Activated T-helper 1 cell treated with Interleukin-2 at 50 U/mL for 16 hours (primary cell): ENCODE data around the gene SMTN.

Source experiments
- DNase-seq: peaks from one replicate; pipeline ENCODE4 v3.0.0-alpha.2; 2020; ENCODE audit warnings: low read depth

The SMTN gene

DNA sequence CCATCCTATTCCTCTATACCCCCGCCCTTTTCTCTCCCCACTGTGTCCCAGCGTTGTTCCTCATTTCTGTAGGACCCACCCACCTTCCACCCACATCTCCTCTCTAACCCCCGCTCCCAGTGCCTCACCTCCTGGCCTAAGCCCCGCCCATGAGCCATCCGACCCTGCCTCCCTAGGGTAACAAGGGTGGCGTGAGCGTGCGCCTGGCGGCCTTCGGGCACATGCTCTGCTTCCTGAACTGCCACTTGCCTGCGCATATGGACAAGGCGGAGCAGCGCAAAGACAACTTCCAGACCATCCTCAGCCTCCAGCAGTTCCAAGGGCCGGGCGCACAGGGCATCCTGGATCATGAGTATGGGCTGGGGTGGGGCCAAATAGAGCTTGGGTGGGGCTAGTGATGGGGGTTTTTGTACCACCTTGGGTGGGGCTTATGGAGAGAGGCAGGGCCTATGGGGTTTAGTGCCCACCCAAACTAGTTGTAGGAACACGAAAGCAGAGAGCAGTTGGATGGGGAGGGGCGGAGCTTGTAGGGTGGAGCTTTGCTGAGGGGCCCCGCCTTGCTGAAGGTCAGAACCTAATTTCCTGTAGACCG lies 46.2 kb downstream of the SMTN start:
- DNase-seq = no peak

DNA sequence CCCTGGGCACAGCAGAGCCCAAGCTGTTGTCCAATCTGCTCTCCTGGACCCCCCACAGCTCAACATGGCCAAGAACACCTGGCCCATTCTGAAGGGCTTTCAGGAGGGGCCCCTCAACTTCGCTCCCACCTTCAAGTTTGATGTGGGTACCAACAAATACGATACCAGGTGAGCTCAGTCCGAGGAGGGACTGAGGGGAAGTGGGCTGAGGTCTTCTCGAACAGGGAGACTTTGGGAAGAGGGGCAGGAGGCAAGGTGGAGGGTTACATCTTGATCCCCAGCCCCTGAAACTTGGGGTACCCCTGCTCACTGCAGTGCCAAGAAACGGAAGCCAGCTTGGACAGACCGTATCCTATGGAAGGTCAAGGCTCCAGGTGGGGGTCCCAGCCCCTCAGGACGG lies 47.0 kb downstream of the SMTN start:
- DNase-seq = no peak

DNA sequence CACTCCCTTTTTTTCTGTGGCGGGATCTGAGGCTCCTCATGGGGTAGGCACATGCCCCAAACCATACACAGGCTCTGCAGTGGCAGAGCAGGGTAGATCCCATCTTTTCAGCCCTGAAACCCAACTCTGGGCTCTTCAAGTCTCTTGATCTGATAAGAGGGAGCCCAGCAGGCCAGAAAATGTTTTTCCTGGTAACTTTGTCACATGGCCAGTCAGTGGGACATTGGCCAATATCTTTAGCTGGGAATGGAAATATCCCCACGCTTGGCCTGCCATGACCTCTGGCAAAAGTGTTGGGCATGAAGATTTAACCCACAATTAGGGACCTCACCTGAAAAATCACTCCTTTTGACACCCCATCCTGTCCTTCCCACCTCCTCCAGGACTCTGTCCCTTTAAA lies 49.8 kb downstream of the SMTN start:
- no peak for DNase-seq

DNA sequence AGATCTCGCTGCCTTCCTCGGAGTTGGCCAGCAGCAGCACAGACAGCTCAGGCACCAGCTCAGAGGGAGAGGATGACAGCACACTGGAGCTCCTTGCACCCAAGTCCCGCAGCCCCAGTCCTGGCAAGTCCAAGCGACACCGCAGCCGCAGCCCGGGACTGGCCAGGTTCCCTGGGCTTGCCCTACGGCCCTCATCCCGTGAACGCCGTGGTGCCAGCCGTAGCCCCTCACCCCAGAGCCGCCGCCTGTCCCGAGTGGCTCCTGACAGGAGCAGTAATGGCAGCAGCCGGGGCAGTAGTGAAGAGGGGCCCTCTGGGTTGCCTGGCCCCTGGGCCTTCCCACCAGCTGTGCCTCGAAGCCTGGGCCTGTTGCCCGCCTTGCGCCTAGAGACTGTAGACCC lies 52.8 kb downstream of the SMTN start:
- DNase-seq = no peak

DNA sequence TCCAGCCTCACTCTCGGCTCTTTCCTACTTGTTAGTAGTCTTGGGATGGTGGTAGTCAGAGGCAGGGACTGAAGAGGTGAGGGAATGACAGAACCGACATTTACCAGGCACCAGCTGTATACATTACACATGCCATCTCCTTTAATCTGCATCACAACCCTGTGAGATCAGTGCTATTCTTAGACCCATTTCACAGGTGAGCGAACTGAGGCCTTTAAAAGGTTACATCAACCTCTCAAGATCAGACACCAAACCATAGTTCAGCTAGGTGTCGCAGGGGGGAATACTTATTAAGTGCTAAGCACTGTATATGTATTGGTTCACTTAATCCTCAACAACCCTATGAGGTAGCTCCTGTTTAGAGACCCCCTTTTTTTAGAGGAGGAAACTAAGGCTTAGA lies 53.6 kb downstream of the SMTN start:
- DNase-seq = no peak

DNA sequence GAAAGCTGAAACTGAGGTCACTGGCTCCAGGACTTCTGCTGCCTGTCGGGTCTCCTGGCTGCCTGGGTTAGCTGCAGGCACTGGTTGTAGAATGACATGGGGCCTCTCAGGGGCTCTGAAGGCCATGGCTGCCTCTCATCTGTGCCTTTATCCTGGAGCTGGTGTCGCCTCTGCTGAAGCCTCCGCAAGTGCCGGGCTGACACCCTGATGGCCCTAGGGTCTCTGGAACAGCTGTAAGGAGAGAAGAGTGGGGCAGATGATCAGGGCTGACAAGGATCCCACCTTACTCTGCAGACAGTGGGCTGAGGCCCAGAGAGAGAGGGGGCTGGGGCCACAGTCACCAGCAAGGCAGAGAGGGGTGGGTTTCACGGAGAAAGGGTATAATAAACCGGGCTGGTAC lies 54.6 kb downstream of the SMTN start:
- no peak for DNase-seq

DNA sequence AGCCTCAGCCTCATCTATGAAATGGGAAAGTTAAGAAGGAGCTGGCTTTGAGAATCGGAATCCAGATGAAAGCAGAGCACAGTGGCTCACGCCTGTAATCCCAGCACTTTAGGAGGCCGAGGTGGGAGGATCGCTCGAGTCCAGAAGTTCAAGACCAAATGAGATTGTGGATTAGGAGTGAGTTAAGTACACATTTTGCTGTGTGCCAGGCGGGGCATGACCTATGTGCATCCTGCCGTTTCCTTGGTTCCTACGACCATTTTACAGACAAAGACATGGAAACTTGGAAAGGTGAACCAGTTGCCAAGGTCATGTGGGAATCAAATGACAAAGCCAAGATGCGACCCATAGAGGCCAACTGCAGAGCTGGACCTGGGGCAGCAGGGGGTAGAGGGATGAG lies 55.0 kb downstream of the SMTN start:
- DNase-seq = no peak

DNA sequence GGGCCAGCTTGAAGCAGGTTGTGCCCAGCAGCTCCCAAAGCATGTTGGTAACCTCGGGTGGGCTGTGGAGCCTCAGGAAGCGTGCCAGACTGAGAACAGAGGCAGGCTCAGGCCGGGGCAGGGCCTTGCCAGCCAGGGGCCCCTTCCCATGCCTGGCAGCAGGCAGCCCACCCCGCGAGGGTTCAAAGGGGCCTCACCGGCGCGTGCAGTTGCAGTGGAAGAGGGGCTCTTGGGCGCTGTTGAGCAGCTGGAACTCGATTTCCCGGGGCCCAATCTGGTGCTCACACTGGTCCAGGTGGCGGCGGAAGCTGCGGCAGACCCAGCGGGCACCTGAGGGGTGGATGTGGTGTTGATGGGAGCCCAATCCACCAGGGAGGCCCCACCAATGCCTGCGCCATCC lies 55.6 kb downstream of the SMTN start:
- no peak for DNase-seq

DNA sequence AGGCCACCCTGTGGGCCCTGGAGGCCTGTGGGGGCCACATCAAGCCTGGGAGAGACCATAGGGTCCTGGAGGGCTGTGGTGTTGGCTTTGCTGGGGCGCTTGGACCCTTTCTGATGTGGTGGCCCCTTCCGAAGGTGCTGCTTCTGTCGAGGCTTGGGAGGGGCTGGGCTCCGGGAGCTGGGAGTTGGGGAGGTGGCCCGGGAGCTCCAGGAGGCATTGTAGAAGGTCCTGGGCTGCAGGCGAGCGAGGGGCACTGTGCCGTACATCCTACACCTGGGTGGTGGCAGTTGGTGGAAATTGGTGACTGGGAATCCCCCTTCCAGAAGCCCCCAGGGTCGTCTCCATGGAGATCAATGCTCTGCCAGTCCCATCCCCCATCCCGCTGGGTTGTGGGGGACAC lies 56.6 kb downstream of the SMTN start:
- no peak for DNase-seq

DNA sequence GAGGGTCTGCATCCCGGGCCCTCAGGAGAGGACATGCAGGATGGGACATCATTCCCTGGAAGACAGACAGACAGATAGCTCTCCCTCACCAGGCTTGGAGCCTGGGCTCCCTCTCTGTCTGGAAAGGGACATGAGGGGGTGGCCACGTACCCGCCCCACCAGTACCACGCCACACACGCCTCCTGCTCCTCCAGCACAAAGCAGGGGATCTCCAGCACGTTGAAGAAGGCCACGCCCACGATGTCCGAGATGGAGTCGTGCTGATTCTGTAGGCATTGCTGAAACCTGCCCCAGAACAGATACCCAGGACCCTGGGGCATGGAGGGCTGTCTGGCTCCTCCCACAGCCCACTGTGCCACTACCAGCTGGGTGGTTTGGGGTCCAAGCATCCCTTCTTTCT lies 57.0 kb downstream of the SMTN start:
- no peak for DNase-seq

DNA sequence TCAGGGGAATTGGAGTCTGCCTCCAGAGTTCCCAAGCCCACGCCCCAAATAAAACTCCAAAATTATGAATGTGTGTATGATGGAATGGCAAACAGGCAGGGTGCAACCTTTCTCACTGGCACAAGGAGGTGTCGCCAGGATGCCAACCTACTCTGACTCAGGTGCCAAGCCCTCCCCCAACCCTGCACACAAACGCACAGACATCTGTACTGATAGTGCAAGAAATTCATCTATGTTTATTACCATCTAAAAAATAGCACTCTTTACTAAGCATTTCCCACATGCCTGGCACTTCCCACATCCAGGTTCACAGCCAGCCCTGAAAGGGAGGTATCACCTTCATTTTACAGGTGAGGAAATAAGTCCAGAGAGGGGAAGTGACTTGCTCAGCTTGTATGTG lies 57.9 kb downstream of the SMTN start:
- no peak for DNase-seq

DNA sequence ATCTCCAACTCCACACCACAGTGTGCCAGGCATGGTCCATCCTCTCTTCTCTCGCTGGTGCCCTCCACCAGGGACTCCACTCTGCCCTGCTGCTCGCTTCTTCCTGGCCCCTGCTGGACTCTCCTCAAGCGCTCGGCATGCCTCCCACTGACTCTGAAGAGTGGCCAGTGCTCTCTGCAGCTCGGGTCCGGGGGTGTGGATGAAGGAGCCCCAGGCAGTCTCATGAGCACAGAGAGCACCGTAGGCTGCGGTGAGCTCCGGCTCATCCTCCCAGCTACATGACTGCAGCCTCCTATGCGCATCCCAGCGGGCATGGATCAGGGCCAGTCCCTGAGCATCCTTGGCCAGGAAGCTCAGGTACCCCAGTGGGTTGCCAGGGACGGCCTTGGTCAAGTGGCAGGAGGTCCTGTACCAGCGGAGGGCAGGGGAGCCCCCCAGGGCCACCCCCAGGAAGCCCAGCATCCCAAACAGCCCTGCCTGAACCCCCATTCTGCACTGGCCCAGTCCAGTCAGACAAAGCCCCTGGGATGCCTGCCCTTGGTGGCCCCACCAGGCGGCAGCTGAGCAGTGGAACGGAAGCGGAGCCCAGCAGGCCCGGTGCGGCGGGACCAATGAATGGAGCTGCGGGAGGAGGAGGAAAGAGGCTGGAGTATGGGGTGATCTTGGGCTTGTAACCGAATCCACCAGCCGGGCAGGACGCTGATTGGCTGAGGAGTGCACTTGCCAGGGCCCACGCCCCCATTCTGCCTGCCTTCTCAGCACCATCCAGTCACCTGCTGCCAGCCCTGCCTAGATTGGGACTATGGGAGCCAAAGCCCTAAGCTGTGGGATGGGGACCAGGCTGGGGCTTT lies 59.0 kb downstream of the SMTN start, which contains the start of gene PLA2G3:
PLA2G3 (minus strand) TSS at position 643 of the 851 bp plus-strand sequence; CDS start at position 489, 154 bp downstream.
- DNase-seq = no peak

DNA sequence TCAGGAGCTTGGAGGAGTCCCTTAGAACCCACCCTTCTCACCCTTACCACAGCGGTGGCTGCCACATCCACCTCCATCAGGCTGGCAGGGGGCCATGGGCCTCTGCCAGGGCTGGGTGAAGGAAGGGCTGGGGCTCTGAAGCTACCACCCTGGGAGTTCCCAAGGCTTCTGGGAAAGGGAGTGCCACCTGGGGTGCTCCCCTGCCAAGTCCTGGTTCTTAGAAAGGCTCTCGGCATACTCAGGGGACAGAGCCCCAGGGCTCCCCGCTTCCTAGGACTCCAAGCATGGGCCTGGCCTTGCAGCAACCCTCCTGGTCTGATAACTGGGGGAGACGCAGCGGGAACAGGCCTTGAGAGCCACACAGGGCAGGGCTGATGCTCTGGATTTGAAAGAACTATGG lies 59.6 kb downstream of the SMTN start:
- no peak for DNase-seq

DNA sequence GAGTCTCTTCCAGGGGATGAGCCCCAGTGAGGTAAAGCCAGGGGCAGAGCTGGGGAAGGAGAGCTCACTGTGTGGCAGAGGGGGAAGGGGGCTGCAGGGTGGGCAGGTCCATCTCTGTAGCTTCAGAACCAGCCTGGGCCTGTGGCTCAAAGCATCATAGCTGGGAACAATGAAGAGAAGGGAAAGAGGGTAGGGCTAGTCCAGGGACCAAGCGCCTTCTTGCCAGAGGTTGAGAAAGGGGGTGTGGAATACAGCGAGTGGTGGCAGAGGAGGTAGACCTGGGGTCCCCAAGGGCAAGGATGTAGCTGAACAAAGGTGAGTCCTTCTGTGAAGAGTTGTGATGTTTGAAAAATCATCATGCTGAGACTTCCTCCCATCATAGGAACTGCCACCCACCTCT lies 60.4 kb downstream of the SMTN start:
- no peak for DNase-seq

DNA sequence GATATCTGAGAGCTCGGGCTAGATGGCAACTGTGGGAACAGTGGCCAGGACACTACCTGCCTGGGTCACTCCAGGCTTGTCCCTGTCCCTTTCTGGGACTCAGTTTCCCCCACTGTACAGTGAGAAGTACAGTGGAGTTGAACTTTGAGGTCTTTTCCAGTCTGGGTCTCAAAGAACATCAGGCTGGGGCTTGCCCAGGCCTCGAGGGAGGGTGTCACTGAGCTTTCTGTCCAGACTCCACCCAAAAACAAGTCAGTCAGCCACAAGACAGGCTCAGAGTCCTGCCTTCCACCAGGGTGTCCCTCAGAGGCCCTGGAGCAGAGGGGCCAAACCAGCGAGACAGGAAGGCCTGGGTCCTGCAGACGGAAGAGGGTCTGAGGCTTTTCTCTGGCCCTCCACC lies 61.2 kb downstream of the SMTN start:
- no peak for DNase-seq

DNA sequence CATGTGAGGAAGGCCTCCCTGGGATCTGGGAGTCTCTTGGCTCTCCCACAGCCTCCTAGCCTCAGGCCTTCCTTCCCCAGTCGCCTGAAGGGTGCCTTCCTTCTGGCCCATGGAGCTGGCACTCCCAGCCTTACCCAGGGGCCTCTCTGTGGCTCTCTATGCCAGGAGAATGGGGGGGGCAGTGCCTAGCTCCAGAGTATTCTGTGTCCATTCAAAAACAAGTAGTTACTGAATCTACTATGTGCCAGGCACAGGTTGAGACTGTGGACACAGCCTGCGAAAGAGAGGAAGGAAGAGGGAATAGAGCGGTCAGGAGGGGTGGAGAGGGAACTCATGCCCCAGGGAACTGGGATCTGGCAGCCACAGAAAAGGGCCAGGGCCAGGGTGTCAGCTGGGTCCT lies 61.9 kb downstream of the SMTN start:
- no peak for DNase-seq

DNA sequence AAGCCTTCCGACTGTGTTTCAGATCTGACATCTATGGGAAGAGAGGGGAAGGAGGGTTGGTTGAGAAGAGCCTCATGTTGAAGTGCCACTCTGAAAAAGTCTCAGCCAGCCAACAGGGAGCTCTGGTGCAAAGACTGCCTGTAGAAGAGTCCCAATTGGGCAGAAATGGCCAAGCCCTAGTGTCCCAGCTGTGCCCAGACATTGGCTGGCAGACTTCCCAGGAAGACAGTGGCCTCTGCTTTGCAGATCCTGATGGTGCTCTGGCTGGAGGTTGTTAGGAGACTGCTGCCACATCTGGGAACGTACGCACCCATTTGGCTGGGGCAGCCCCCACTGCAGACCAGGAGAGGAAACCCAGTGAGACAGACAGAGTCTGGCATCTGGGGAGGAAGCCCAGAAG lies 62.4 kb downstream of the SMTN start:
- no peak for DNase-seq

DNA sequence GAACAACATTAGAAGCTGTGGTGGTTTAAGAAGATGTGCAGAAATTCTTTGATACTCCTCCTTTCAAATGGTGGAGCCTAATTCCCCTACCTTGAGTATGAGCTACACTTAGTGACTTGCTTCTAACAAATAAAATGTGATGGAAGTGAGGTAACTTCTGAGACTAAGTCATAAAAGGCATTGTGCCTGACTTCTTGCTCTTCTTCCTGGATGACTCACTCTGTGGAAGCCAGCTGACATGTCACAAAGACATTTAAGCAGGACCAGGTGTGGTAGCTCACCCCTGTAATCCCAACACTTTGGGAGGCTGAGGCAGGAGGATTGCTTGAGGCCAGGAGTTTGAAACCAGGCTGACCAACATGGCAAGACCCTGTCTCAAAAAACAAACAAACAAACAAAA lies 63.1 kb downstream of the SMTN start:
- DNase-seq = no peak

DNA sequence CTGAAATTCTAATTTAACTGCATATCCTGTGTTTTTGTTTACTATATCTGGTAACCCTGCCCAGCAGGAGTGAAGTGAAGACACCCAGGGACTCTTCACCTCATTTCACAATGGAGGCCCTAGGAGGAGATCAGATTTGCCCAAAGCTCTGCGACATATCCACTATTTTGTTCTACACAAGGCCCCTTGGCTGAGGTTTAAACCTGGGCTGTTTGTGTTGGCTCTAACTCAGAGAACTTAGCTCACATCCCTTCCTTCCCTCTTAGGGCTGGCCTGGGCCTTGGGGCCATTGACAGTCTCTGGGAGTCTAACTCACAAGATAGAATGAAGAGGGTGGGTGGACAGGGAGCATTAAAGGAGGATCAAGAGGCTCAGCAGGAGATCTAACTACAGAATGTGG lies 67.4 kb downstream of the SMTN start:
- DNase-seq = no peak

DNA sequence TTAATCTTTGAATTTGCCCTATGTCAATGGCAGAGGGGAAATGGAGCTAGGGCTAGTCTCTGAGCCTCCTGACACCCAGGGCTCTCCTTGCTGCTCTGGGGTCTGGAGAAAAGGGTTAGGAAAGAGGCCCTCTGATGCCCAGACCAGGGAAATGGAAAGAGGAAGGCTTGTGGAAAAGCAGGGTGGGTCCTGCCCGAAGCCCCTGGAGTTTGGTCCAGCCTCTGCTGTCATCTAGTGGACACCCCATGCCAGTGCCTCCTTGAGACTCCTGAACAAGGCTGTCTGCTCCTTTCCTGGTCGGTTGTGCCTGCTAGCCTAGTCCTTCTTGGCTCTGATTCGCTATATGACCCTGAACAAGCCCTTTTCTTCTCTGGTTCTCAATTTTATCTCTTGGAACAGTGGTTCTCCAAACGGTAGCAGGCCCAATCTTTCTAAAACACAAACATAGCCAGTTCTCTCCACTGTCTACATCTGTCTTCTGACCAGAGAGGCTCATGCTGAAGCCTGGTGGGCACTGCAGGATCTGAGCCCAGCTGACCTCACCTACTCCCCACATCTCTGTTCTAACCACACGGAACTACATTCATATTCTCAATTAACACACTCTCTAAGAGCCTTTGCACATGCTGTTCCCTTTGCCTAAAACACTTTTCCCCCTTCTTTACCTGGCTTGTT lies 68.0 kb downstream of the SMTN start:
- no peak for DNase-seq

DNA sequence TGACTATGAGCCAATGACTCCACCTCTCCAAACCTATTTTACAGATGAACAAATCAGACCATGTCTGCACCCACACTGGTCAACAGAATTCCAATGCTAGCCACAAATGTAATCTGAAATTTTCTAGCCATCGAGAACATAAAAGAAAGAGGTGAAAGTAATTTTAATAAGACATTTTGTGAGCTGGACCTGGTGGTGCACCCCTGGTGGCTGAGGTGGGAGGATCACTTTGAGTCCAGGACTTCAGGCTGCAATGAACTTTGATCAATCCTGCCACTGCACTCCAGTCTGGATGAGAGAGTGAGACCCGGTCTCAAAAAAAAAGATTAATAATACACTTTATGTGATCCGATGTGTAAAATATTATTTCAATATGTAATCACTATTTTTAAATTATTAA lies 69.5 kb downstream of the SMTN start:
- no peak for DNase-seq

DNA sequence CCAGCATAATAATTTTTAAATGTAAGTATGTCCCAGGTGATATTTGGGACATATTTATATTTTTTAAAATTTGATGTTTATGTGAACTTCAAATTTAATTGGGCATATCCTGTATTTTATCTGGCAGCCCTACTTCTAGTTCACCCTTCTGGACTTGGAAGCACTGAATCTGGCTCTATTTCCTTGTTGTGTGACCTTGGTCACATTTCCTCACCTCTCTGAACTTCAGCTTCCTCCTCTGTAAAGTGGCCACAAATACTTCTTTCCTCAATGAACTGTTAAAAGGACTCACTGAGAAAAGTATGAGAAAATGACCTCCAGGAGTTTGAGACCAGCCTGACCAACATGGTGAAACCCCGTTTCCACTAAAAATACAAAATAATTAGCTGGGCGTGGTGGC lies 70.8 kb downstream of the SMTN start:
- DNase-seq = no peak

DNA sequence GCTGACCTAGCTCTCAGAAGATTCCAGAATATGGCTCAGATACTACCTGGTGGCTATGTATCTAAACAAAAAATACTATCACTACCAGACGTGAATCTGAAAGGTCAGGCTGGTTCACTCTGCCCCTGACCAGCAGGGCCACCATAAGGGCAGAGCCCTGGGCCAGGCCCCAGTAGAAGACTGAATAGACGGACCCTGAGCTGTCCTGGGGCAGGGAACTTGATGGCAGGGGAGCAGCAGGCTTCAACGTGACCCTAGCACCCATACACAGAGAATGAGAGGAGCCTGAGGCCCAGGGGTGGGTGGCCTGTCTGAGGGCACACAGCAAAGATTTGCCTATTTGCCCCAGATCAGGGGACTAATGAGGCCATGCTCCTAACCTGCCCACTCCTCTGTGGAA lies 72.2 kb downstream of the SMTN start:
- DNase-seq = no peak
